ENCODE measurements around the gene POU6F2. TPM values are rescaled to one million over a fixed set of nuclear protein-coding genes. Genes with fewer than 3 reads are reported as not detected.
"Not testable (repeated sequence)": the region's sequence is repeated elsewhere in the genome, so short reads cannot be mapped to it uniquely, and the experiment has no call there.

The POU6F2 gene
- total RNA-seq, 1 donor from 2014 or later, result 0.04 TPM

DNA sequence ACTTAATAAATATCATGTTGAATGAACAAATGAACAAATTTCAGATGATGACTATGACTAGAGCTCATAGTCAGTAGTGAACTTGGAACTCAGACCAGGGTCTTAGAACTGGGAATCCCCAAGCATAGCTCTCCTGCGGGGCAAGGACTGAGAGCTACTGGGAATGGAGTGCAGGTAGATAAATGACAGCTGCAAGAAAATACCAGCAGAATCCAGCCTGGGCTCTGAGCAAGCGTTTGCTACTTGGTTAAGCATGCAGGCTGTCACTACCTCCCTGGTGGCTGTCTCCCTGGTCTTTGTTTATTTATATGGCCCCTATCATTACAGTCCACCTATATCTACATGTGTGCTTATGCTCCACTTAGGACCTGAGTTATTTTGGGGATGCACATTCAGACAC is 208.4 kb downstream of the POU6F2 start:
- no peak for DNase-seq (ENCODE audit: low read depth)
- H3K36me3 ChIP-seq (ENCODE audit: control insufficient read depth, insufficient read depth, low read length), result no peaks in the 10 kb centered on the region
- no peaks in the 10 kb centered on the region for H3K27me3 ChIP-seq (ENCODE audit: control insufficient read depth, insufficient read depth, low read length)
- no peak for TF ChIP-seq CTCF (IDR thresholded peaks at IDR 0.05; ENCODE audit: insufficient read depth, low read length, poor library complexity, severe bottlenecking)
- no peak overlapping the region for H3K4me3 ChIP-seq (ENCODE audit: low read depth, low read length)

DNA sequence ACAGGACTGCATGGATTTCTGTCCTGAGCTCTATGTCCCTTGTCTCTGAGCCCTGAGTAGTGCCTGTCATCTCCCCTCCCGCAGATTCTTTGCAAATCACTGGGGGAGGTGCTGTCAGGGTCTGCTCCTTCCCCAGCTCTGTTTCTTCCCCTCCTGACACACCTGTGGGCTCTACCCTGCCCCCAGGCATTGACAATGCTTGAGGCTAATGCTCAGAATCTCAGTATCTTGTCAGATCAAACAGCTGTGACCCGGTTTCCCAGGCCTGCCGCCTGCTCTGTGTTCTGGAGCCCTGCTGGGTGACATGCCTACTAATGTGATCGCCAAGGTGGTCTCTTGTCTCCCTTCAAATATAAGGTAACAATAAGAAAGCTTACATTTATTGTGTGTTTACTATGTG is 209.0 kb downstream of the POU6F2 start:
- no peak for DNase-seq (ENCODE audit: low read depth)
- no peaks in the 10 kb centered on the region for H3K27me3 ChIP-seq (ENCODE audit: control insufficient read depth, insufficient read depth, low read length)
- no peak for TF ChIP-seq CTCF (IDR thresholded peaks at IDR 0.05; ENCODE audit: insufficient read depth, low read length, poor library complexity, severe bottlenecking)
- no peak overlapping the region for H3K4me3 ChIP-seq (ENCODE audit: low read depth, low read length)
- no peaks in the 10 kb centered on the region for H3K36me3 ChIP-seq (ENCODE audit: control insufficient read depth, insufficient read depth, low read length)

GRCh38 chr7:39187130-39187529 is 209.4 kb downstream of the POU6F2 start:
- H3K36me3 ChIP-seq (ENCODE audit: control insufficient read depth, insufficient read depth, low read length), result no peaks in the 10 kb centered on the region
- DNase-seq (ENCODE audit: low read depth), result no peak
- no peaks in the 10 kb centered on the region for H3K27me3 ChIP-seq (ENCODE audit: control insufficient read depth, insufficient read depth, low read length)
- H3K4me3 ChIP-seq (ENCODE audit: low read depth, low read length), result no peak overlapping the region
- no peak for TF ChIP-seq CTCF (IDR thresholded peaks at IDR 0.05; ENCODE audit: insufficient read depth, low read length, poor library complexity, severe bottlenecking)

DNA sequence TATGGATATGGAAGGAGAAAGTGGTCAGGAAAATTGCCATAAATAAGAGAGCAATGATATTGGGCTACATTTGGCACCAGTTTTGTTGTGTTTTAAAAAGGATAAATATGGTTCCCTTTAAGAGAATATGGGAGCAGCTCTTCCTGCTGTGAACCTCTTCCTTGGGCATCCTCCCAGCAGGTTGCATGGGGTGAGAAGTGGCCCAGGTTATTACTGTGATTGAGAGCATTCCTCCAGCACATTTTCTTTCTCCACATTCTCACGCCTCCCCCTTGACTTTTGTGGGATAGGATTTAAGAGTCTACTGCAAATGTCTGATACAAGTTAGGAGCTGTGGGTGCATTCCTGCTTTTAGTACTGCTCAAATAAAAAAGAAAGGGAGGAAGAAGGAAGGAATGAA is 214.8 kb downstream of the POU6F2 start:
- Histone ChIP-seq H3K27me3 (ENCODE audit: control insufficient read depth, insufficient read depth, low read length) (no peaks in the 10 kb centered on the region), H3K36me3 (ENCODE audit: control insufficient read depth, insufficient read depth, low read length) (no peaks in the 10 kb centered on the region), H3K4me3 (ENCODE audit: low read depth, low read length) (no peak overlapping the region)
- TF ChIP-seq CTCF (IDR thresholded peaks at IDR 0.05; ENCODE audit: insufficient read depth, low read length, poor library complexity, severe bottlenecking), result no peak
- DNase-seq (ENCODE audit: low read depth), result no peak

GRCh38 chr7:39194388-39194787 is 216.7 kb downstream of the POU6F2 start:
- not testable (repeated sequence) for H3K4me3 ChIP-seq (ENCODE audit: low read depth, low read length); DNase-seq (ENCODE audit: low read depth); H3K27me3 ChIP-seq (ENCODE audit: control insufficient read depth, insufficient read depth, low read length); H3K36me3 ChIP-seq (ENCODE audit: control insufficient read depth, insufficient read depth, low read length)

GRCh38 chr7:39195967-39196366 is 218.3 kb downstream of the POU6F2 start:
- no peak for TF ChIP-seq CTCF (IDR thresholded peaks at IDR 0.05; ENCODE audit: insufficient read depth, low read length, poor library complexity, severe bottlenecking)
- no peaks in the 10 kb centered on the region for H3K36me3 ChIP-seq (ENCODE audit: control insufficient read depth, insufficient read depth, low read length)
- no peak for DNase-seq (ENCODE audit: low read depth)
- no peak overlapping the region for H3K4me3 ChIP-seq (ENCODE audit: low read depth, low read length)
- H3K27me3 ChIP-seq (ENCODE audit: control insufficient read depth, insufficient read depth, low read length), result no peaks in the 10 kb centered on the region
